ENCODE measurements around the gene C12orf50. TPM values are rescaled to one million over a fixed set of nuclear protein-coding genes. Genes with fewer than 3 reads are reported as not detected.

The C12orf50 gene, protein sequence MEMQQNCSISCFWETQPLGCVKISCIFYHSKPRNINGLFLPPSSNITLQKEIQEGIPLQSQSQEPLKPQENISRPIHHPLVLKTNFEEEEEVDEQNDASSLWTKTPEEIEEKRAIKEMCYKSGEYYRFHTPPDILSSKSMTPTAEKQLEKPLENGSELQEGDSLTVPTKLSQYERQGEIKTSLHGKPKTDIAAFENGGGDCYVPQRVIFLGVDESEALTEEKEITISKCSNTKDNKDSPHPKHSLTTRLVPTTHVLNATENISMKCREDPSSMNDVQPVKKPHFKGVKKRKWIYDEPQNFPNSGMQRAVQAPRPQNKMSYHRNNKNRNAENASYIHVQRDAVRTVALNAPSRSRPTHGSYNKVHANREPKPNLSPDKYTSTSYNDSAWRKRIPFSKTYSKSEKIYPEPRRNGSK
- under 0.01 TPM in 1 of 2 replicates, not detected in the other for total RNA-seq

DNA sequence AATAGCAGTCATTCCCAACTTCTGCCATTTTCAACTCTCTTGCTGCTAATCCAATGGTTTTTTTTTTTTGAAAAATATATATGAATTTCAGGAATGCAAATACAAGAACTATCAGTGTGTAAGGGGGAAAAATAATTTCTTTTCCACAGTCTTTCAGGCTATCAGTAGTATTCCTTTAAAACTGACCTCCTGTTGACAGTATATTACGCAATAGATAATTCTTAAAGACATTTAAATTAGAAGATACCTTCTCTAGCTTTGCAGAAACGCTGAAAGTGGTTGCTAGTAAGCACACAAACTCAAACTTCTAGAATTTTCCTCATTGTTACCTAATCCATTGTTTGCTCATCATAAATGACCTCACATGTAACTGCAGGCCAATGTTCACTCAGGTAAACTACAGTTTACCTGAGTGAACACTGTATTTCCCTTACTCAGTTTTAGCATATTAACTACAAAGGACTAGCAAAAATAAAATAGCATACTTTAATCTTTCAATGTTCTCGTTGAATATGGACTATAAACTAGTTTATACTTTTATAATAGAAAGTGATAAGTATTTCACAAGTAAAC lies at the start of gene C12orf50:
C12orf50 (minus strand) TSS at position 309 of the 573 bp plus-strand sequence. CDS start 2,439 bp downstream, outside the sequence.
- DNase-seq (ENCODE audit: low read depth) = no peak
- TF ChIP-seq, protein P1, sequence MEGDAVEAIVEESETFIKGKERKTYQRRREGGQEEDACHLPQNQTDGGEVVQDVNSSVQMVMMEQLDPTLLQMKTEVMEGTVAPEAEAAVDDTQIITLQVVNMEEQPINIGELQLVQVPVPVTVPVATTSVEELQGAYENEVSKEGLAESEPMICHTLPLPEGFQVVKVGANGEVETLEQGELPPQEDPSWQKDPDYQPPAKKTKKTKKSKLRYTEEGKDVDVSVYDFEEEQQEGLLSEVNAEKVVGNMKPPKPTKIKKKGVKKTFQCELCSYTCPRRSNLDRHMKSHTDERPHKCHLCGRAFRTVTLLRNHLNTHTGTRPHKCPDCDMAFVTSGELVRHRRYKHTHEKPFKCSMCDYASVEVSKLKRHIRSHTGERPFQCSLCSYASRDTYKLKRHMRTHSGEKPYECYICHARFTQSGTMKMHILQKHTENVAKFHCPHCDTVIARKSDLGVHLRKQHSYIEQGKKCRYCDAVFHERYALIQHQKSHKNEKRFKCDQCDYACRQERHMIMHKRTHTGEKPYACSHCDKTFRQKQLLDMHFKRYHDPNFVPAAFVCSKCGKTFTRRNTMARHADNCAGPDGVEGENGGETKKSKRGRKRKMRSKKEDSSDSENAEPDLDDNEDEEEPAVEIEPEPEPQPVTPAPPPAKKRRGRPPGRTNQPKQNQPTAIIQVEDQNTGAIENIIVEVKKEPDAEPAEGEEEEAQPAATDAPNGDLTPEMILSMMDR (IDR thresholded peaks at IDR 0.05; ENCODE audit: insufficient read depth, low read depth, low read length) = no peak
- H3K4me3 ChIP-seq (ENCODE audit: low read depth, low read length) = no peak within 1 kb of the TSS

DNA sequence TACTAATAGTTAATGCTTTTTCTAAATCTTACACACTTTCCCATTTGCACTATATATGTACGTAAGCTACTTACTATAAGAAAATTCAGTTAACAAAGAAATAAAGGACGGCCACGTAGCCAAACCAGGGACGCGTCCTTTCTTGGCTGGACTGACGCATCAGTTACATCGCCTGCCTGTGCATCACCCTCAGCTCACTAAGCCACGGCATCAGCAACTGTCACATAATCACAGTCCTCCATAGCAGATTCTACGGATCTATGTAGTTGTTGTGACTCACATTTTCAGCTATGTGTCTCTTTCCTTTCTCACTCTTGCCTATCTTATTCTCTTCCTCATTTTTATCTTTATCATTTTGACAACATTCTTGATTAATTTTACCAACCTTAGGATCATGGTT lies 38.1 kb upstream of the C12orf50 start:
- no peak for DNase-seq (ENCODE audit: low read depth)
- TF ChIP-seq, protein P1 (IDR thresholded peaks at IDR 0.05; ENCODE audit: insufficient read depth, low read depth, low read length) = no peak
- H3K4me3 ChIP-seq (ENCODE audit: low read depth, low read length) = no peak overlapping the region

DNA sequence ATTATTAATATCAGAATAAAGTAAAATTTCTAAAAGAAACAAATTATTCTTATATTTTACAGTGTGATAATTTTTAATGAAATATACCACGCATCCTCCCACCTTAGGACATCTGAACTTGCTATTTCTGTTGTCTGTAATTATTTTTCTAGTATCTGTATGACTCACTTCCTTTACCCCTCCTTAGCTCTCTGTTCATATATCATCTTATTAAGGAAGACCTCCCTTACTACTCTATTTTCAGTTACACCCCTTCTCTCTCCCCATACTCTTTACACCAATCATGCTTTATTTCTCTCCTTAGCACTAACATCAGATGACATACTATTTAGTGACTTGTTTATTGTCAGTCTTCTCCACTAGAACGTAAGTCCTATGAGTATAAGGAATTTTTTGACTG lies 34.2 kb upstream of the C12orf50 start:
- no peak overlapping the region for H3K4me3 ChIP-seq (ENCODE audit: low read depth, low read length)
- DNase-seq (ENCODE audit: low read depth) = peak; percentile 42
- TF ChIP-seq, protein P1 (IDR thresholded peaks at IDR 0.05; ENCODE audit: insufficient read depth, low read depth, low read length) = no peak

DNA sequence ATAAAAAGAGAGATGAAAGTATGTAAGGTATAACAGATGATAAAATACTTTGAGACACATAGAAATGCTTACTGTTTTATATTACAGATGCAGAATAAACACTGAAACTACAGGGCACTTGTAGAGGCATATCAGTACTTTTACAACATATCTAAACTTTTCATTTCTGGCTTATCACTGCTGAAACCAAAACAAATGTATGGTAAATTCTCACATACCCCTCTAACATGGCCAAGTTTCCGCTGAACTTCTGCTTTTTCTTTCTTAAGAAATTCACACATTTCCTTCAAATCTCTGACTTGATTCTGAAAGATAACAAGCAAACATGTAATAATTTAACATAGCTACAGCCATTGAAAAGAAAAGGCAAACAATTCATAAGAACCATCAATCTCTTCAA lies 33.3 kb upstream of the C12orf50 start:
- DNase-seq (ENCODE audit: low read depth) = no peak
- no peak overlapping the region for H3K4me3 ChIP-seq (ENCODE audit: low read depth, low read length)
- TF ChIP-seq, protein P1 (IDR thresholded peaks at IDR 0.05; ENCODE audit: insufficient read depth, low read depth, low read length) = no peak

DNA sequence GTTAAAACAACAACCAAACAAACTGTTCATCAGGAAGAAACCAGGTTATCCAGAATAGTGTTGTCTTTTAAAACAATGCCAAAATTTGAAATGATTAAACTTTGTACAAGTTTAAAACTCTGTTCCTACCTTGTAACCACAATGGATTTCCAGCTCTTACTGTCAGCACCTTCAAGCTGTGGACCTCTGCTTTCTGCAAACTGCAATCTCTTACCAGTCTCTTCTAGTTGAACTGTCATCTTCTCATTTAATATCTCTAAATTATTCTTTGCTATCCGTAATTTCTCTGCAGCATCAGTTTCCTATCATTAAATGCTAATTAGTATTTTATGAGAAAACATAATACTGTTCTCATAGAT lies 29.5 kb upstream of the C12orf50 start:
- TF ChIP-seq, protein P1 (IDR thresholded peaks at IDR 0.05; ENCODE audit: insufficient read depth, low read depth, low read length) = no peak
- H3K4me3 ChIP-seq (ENCODE audit: low read depth, low read length) = no peak overlapping the region
- DNase-seq (ENCODE audit: low read depth) = no peak

DNA sequence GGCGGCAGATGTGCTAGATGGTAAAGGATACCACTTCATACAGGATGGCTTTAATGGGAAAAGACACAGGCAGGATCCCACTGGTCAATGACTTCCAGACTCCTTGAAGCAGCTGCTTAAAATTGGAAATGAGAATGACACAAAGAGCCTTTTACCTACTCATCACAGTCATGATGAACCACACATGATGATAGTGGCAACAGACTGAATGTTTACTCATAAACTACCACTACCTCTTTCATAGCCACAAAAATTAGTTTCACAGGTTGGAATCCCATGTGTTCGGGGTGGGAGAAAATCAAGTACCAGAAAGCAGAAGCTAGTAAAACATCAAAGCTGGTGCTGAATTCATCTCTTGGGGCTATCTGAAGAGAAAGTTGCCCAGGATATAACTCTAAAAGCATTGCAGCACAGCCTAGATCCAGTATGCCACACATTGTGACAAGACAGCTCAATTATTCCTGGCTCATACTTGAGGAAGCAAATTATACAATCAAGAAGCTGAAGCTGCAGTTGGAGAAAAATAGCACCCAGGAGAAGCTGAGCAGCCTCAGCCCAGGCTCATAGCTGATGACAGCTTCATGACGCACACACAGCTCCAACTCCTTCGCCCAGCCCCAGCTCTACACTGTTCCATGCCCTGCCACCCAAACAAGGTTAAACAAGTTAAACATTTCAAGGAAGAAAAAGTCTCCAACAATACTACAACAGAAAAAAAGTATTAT lies 29.0 kb upstream of the C12orf50 start:
- DNase-seq (ENCODE audit: low read depth) = no peak
- H3K4me3 ChIP-seq (ENCODE audit: low read depth, low read length) = no peak overlapping the region
- TF ChIP-seq, protein P1 (IDR thresholded peaks at IDR 0.05; ENCODE audit: insufficient read depth, low read depth, low read length) = no peak

Measured in fibroblast of villous mesenchyme (primary cell).